CD4-positive, alpha-beta T cell treated with Interleukin-1 beta for 1 hour (primary cell): ENCODE data around the gene ARHGEF2.
A peak's percentile ranks its signal among the peaks of the same experiment; 100 is the strongest.
"Not testable (repeated sequence)": the region's sequence is repeated elsewhere in the genome, so short reads cannot be mapped to it uniquely, and the experiment has no call there.

Experiments
- DNase-seq, 2 donors: peaks; one replicate each; pipeline ENCODE4 v3.0.0-alpha.2; 2020 to 2022

Gene ARHGEF2

DNA sequence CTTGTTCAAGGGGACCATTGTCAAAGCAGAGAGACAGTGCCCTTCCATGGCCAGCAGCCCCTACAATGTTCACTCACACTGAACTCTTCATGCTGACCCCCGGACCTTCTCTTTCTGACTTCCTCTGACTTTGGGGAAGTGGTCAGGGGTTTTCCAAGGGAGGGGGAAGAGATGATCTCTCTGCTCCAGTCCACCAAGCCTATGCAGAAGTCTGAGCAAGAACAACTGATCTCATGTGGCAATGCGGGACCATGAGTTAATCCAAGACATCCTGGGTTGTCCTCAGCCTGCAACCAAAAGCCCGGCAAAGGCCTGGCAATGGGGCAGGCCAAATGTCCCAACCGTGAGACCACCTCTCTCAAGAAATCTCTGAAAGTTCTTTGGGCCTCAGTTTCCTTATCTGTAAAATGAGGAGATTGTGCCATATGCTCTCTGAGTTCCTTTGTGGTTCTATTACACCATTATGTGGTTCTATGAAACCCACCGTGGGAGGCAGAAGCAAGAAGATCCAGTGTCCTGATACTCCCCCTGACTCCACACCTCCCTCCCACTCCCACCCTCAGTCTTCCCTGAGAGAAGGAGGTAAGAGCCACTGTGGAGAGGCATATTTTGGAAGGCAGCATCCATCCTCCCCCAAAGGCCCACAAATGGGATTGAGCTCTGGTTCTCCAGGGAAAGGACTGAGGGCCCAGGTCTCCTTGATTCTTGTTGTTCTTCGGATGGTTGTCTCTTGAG, 11.8 kb upstream of the ARHGEF2 start:
- peak; percentile 17 to 69 for DNase-seq

DNA sequence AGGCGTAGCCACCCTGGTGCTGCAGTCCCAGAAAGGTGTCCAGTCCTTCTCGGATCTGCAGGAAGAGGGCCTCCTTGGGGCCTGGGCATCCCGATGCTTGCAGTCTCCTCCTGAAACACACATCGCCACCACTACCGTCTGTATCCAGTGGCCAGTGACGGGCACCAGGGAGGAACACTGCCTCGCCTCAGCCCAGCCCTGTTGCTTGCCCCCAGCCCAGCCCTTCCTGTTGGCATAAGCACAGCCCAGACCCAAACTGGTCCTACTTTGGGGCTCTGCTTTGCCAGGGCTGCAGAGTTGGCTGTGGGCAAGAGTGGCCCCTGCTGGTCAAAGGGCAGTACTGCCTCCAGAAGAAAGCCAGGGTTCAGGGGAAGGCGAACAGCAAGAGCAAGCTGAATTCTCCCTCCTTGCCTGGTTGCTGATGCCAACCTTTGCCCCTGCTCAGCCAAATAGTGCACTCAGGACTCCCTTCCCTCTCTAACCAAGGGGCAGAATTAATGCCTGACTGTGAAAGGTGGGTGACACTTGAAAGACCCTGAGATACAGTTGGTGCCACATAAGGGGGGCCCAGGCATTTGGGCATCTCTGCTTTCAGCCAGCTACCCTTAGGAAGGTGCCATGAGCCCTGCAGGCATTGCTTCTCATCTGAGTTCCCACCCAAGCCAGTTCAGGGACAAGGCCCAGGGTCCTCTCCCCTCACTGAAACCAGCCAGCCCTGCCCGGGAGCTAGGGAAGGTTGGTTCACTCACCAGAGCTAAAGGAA, 11.1 kb upstream of the ARHGEF2 start:
- DNase-seq: peak; percentile 85 to 88

DNA sequence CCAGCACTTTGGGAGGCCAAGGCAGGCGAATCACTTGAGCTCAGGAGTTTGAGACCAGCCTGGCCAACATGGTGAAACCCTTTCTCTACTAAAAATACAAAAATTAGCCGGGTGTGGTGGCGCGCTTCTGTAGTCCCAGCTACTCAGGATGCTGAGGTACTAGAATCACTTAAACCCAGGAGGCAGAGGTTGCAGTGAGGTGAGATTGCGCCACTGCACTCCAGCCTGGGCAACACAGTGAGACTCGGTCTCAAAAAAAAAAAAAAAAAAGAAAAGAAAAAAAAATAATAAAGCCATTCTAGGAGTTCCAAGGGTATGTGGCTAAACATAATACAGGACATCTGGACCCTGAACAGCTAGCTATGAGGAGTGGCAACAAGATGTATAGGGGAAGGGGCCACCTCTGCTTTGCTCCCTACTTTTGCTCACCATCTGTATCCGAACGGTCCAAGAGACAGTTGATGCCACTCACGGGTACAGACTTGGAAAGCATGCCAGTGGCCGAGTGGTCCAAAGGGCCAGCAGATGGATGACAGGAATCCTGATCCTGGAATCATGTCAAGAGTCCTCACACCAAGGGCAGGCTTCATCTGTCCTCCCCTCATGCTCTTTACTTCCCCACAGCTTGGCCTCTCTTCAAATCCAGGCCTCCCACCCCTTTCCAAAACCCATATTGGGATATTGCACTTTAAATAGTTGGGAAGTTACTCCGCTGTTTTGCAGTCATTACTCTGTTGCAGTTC, 6.7 kb upstream of the ARHGEF2 start:
- not testable (repeated sequence) for DNase-seq

DNA sequence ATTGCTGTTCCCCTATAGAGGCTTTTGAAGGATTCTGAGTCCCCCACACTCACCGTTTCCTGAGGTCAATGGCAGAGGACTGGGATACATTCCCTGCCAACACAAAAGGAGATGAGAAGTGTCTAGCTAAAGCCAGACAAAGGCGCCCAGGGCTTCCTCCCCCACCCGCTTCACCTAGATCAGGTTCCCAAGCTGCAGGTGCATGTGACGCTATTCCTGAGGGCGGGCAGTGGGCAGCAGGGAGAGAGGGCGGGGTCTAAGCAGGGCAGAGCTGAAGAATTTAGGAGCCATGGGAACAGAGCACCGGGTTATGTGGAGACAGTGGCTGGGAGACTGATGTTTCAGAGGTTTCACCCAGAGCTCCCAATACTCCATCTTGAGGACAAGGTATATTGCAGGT, 6.0 kb upstream of the ARHGEF2 start:
- no peak for DNase-seq

DNA sequence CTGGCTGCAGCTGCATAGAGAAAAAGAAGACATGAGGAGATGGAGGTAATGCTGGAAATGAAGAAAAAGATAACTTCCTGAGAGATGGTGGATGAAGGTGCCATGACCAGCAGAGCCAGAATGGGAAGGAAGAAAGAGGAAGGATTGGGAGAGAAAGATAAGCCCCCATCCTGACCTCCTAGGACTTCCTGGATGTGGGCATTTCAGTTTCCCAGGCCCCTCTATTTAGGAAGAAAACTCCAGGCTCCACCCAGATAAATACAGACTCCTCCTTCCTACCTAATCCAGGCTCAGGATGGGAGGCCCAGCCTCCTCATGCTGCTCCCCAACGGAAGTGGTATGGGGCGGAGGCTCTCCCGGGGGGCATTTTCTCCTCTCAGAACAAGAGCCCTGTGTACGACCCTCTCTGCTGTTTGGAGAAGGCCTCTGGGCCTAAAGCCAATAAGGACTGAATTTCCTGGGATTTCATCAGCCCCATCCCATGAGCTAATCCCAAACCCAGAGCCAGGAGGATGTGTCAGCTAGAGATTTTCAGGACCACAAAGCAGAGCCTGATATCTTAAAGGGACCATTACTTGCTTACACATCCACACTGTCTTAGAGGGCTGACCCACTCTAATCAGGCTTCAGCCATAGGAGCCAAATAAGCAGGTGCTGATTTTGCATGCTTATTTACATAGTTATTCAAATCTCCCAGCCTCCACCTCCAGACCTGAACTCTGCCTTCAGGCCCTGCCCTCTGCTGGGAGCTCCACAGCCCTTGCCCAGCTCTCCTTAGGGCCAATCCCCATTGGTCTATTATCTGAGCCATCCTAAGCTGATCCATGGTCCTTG, 5.1 kb upstream of the ARHGEF2 start:
- peak in 1 of 2 donors; percentile 24 for DNase-seq

DNA sequence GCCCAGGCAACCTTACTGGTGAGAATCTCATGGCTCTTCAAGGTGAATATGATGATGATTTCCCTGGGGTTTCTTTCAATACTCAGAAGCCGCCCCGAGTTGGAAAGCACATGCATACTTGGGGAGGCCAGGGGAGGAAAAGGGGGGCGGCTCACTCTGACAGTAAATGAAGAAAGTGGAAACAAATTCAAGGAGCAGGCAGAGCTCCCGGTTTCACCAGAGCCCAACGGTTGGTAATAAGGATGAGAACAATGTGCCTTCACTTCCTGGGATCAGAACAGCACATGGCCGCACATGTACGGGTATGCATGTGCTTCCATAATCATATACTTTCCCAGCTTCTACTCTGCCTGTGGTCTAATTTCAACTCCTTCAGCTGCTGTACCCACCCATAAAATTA, 3.8 kb upstream of the ARHGEF2 start:
- DNase-seq: no peak

DNA sequence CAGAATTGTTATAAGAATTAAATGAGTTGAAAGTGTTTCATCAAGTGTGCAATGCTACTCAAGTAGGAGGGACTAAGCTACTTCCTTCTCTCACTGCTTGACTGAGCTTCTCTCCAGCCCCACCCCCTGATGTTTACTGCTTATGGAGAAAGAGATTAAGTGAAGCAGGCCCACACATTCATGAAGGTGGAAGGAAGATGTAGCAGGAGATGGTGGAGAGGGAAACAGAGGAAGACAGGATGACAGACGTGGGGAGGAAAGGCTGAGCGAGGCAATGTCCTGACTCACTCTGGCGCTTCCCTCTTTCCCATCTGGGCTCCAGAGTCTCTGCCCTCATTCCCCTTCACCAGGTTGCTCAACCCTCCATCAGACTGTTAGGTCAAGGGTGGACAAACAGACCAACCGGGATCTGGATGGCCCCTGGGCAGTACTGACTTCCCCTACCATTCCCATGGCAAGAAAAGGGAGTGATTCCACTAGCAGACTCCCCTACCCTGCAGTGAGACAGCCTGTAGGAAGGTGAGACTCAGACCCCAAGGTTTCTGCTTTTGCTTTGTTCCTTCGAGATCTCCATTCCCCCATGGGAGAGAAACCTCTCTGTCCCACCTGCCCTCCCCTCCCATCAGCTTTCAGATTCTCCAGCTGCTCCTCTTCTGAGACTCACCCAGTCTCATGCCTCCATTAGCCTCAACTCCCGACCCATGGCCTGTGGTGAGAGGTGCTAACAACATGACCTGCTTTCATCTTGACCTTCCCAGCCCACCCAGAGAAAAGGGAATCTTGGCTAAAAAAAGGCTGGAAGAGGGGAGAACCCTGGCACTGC, 3.1 kb upstream of the ARHGEF2 start:
- DNase-seq: peak; percentile 48 to 49

DNA sequence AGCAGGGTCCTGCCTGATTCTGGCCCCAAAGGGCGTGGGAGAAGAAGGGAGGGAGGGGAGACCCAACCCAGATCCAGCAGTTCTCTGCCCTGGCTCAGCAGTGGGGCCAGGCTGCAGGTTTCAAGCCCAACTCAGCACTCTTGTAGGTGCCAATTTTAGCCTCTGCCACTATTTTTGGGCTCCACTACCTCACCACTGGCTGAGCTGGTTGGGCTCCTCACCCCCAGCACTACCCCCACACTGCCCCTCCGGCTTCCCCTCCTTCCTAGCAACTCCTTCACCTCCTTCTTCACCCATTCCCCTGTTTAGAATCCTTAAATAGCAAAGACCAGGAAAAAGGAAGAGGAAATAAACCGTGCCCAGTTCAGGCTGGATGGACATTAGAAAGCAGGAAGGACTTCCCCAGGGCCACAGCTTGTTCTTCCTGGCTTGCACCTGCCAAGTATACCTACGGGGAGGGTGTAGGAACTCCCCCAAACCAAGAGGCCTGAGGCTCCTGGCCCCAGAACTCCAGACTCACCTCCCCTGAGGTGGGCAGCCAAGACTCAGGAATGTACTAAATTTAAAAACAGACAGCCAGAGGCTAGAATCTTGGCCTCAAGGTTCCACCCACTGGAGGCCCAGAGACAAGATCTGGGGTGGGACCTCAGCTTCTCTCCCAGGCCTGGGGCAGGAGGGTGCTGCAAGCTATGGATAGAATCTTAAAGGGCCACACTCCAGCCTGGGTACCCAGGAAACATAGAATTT, 1.4 kb upstream of the ARHGEF2 start:
- DNase-seq: peak in 1 of 2 donors; percentile 14

DNA sequence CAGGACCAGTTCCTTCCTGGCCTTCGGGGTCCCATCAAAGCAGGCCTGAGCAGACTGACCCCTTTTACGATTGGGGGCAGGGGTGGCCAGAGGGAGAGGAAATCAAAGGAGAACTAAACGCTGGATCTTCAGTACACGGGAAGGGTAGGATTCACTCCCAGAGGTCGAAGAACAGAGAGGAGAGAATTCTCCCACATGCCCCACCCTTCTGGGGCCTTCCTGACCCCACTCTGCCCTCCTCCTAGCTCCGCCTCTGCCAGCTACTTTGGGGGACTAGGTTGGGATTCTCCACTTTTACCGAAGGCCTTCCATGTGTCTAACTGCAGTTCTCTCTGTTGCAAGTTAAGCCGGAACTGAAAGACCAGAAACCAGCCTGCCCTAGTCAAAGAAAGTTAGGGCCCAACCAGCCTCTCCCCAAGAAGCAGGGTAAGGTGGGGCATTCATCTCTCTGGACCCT, 654 bp upstream of the ARHGEF2 start:
- peak in 1 of 2 donors; percentile 22 for DNase-seq

DNA sequence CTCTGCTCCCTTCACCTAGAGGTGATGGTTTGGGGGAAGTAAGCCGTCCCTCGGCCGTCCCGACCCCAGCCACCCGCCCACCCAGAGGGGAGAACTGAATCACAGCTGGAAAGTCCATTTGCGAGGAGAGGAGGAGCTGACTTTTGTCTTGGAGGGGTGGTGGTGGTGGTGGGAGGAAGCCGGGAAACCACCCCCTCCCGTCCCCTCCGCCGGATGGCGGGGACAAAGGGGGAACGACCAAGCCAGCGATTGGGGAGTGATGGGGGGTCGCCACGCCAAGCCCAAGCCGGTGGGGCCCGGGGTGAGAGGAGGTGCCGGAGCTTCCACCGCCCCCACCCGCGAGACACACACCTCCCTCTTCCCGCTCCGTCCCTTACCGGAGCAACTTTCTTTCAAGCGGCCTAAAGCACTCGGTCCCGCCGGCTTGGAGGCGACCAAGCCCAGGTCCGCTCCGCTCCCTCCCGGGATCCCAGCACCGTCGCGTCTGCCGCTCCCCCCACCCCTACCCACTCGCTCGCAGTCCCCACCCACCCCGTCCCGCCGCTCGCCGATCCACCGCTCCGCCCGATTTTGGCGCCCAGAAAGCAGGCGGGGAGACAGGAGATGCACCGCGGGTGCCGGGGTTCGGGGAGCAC, 540 bp downstream of the ARHGEF2 start:
- peak; percentile 46 to 48 for DNase-seq

DNA sequence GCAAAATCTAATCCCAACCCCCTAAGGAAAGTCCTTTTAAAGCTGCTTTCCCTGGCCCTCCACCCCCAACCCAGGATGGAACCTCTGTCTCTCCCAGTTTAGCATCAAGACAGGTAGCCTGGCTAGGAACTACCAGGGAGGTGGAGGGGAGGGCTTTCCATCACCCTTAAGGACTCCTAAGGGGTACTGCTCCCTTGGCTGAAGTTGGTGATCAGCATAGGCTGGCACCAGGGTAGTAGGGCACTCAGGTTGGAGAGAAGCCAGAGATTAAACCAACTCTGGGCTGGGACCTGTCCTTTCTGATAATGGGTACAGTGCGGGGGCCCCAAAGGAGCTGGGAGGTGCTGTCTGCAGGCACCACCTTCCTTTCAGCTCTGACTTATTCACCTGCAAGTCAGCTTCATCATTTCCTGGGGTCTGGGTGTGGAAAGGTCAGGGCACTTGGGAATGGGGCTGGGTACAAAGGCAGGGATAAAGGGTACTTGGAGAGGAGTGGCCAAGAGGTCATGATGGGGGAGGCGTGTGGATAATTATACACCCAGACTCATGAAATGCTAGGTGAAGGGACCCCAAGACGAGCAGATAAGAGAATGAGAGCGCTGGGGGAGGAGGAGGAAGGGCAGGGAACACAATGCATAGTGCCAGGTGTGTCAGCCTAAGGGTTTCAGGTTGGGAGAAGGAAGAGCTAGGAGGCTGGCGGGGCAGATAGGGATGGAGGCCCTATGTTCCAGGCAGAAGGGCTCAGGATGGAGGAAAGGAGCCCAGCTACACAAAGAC, 1.2 kb downstream of the ARHGEF2 start:
- peak in 1 of 2 donors; percentile 10 for DNase-seq

DNA sequence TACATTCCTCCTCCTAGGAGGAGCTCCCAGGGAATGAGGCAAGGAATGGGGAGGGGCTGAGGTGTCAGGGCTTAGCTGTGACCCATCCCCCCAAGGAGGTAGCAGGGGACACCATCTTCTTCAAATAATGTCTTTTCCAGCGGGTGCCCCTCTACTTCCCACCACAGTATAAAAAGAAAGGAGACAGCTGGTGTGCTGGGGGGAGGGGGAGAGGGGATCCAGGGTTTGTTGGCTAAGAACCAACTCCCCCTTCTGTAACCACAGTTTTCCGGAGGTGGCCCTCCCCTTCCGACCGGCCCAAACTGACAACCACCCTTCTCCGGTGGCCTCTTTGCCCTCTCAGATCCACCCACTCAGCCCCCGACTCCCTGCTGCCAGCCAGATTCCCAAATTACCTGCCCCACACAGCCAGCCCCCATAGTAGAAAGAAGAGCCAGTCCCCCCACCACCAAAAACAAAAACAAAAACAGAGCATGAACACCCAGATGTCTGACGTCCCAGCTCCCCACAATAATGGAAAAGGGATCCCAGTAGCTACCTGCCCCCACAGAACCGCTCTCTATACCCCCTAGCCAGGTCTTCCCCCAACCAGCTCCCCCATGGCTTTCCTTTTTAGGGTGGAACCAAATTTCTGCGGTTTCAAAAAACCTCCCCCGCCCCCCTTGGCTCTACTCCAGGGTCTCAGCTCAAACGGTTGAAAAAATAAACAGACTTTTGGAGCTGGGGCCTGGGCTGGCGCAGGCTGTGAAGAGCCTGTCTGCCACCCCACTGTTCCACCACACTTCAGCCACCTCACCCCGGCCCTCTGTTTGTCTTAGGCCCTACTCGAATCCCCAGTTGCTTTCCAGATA, 2.1 kb downstream of the ARHGEF2 start:
- peak; percentile 53 to 72 for DNase-seq

DNA sequence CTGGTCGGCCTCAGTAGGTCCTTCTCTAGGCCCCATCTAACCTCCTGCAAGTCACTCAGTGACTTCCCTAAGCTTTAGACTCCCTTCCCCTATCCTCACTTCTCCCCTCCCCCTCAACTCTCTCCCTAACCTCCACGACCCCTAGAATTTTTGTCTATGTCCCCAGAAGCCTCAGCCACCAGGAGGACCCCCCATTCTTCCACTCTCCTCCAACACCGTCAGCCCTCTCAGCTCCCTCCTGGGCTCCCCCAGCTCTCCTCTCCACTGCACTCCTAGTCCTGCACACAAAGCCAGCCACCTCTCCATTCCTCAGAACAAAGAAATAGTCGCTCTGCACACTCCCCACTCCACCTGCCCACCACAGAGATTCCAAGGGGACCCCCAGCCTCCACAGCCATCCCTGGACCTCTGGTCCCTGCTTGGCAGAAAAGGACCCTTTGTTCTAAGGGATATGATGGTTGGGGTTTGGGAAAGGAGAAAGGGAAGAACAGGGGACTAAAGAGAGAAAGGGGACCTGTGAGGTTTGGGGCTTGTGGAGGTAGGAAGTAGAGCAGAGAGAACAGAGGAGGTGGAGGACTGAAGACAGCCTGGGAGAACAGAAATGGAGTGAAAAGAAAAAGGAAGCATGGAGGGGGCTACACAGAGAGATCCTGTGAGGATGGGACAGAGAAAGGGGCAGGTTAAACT, 2.8 kb downstream of the ARHGEF2 start:
- DNase-seq: no peak

DNA sequence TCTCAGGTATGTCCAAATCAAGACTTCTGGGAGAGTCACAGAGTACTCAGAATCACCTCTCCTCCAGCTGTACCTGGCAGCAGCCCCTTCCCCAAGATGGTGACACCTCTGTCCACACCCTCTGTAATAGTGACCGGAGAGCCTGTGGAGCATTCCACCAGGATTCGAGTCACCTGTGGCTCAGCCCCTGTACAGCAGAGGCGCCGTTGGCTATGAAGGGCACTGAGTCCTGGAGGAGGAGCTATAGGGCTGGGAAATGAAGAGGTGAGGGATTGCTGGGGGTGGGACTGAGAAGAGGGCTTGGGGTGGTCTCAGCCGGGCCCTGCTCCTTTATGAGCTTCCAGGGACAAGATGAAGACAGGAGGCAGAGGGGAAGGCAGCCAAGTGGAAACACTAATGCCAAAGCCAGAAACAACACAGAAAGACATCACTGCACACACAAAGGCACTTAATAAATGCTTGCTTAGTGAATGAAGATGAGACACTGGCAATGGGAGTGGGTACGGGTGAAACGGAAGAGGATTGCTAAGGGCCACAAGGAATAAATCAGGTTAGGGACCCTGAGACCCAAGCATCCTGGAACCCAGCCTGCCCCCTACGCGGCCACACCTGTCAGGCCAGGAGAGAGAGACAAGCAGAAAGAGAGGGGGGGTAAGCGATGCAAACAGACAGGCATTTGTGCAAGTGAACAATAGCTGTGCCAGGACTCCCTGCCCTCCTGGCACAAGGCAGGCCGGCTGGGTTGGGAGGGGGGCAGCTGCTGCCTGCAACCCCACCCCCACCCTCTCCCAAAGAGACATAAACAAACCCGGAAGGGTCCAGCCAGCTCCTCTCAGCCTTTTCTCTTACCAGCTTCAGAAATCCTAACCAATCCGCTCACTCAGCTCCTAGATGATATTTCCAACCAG, 3.9 kb downstream of the ARHGEF2 start:
- no peak for DNase-seq

DNA sequence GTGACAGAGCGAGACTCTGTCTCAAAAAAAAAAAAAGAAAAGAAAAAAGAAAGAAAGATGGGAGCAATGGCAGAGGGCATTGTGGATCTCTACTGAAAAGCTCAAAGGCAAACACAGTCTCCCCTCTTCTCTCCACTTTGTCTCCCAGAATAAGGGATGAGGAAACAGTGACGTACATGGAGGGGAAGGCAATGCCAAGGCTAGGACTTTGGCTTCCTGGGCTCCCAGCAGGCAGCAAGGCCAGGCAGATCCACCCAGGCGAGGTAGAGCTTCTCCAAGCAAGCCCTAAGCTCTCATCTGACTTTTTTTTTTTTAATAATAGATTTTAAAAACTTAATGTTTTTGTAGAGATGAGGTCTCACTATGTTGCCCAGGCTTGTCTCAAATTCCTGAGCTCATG, 4.6 kb downstream of the ARHGEF2 start:
- DNase-seq: no peak

DNA sequence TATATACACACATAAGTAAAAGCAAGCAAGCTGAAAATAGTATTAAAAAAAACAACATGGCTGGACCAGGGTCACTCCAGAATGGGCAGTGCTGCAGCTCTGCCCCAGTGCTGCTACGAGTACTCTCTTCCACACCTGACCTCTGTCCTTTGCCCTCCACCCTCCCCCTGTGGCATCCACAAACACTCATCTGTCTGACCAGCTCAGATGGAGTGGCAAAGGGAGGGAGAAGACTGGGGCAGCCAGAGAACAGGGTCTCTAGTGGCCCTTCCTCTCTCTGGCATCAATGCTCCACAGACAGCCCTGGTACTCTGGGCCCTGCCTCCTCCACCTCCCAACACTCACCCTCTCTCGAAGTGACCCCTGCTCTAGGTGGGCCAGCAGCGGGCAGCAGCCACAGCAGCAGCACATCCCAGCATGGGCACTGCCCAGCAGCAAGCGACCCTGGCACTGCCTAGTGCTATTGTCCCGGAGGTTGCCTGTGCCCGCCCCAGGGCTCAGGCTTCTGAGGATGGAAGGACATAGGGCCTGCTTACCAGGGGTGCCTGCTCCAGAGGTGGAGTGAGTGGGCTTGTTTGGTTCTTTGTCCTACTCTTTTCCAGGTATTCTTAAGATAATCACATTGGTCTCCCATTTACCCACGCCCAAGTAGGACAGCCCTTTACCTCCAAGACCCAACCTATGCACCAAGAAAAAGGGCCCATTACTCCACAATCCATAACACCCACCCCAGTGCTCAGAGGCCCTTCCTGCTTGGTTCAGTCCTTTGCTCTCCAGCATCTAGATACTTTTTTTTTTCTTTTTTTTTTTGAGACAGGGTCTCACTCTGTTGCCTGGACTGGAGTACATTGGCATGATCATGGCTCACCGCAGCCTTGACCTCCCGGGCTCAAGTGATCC, 6.2 kb downstream of the ARHGEF2 start:
- DNase-seq: no peak
